K562 (cell line): Measurements from ENCODE around the gene POPDC2. TPM values are rescaled to one million over a fixed set of nuclear protein-coding genes. Genes with fewer than 3 reads are reported as not detected.

ENCODE experiments used
- ATAC-seq: fragments of 200-7000 bp; cut with Tn5 transposase; 3 replicates; pipeline ENCODE4 v1.9.1; 2020; ENCODE audit warnings: moderate library complexity
- BruUV-seq: library from RNA; stranded (reverse); fragments of 400-500 nt; replicated peaks from 2 replicates; lab custom pipeline; 2021; lab: Mats Ljungman, UMichigan
- CTCF ChIA-PET: fragments of 300-600 bp; formaldehyde crosslinking; extraction: SDS; loops from one replicate; lab custom pipeline; 2021; ENCODE audit warnings: low intra/inter-chr PET ratio; lab: Yijun Ruan, JAX
- POLR2A ChIA-PET: fragments of 300-600, 350-650 bp; sonication (Branson Sonifier 250); formaldehyde crosslinking; extraction: SDS; loops from one replicate; lab custom pipeline; 2021; ENCODE audit warnings: antibody characterized with exemption, inconsistent platforms; lab: Yijun Ruan, JAX
- DNase-seq, 4 experiments: peaks; one replicate each; pipeline versions ENCODE4 v3.0.0 to v3.0.0-alpha.2; 2011 to 2018; ENCODE audit warnings: low spot score in 3 of 4, mixed read lengths in 3 of 4; ENCODE audit errors: extremely low read depth in 1 of 4
- FAIRE-seq: peaks from 2 replicates; lab custom pipeline; 2011; peaks lifted over from hg19 to GRCh38; lab: Jason Lieb, UNC
- H2AFZ ChIP-seq: 2 replicates; pipeline ENCODE4 v1.6.0; 2011; ENCODE audit warnings: low read depth, low read length, control low read depth, inconsistent platforms
- H3K27ac ChIP-seq: fragments of 200-600 bp; 3 replicates; pipeline ENCODE4 v1.8.0; 2011; ENCODE audit warnings: low read depth, mild to moderate bottlenecking, control low read depth, inconsistent platforms, low read length, moderate library complexity, mixed read lengths; ENCODE audit errors: extremely low read depth
- H3K27me3 ChIP-seq, 2 experiments: fragments of 300-600 bp in 1 of 2; 2 replicates in 1 of 2; 3 replicates in 1 of 2; pipeline versions ENCODE4 v1.6.0 to v1.8.0; 2011; ENCODE audit warnings: inconsistent platforms in 2 of 2, low read length in 2 of 2, mild to moderate bottlenecking in 1 of 2, mixed read lengths in 1 of 2, moderate library complexity in 1 of 2; ENCODE audit not compliant: control insufficient read depth in 2 of 2, insufficient read depth in 2 of 2
- H3K36me3 ChIP-seq: fragments of 300-600 bp; 3 replicates; pipeline ENCODE4 v1.8.0; 2011; ENCODE audit warnings: mild to moderate bottlenecking, low read length, inconsistent platforms; ENCODE audit not compliant: control insufficient read depth, insufficient read depth
- H3K4me1 ChIP-seq, 2 experiments: fragments of 200-600 bp in 1 of 2; replicated peaks in 1 of 2; 2 replicates in 1 of 2; 3 replicates in 1 of 2; pipeline versions ENCODE4 v1.5.1 to v1.8.0; 2011; ENCODE audit warnings: inconsistent platforms in 2 of 2, low read length in 2 of 2, mild to moderate bottlenecking in 1 of 2, mixed read lengths in 1 of 2, moderate library complexity in 1 of 2; ENCODE audit not compliant: control insufficient read depth in 2 of 2, insufficient read depth in 2 of 2
- H3K4me2 ChIP-seq: 2 replicates; pipeline ENCODE4 v1.6.1; 2011; ENCODE audit warnings: low read length, control low read depth, inconsistent platforms, mixed read lengths; ENCODE audit not compliant: insufficient read depth
- H3K4me3 ChIP-seq: fragments of 200-600 bp; sonication (generic), shearing (Covaris generic); 2 replicates; pipeline ENCODE4 v1.5.1; 2016; ENCODE audit warnings: control low read depth, inconsistent platforms
- H3K79me2 ChIP-seq: fragments of 200-600 bp; 3 replicates; pipeline ENCODE4 v1.8.0; 2011; ENCODE audit warnings: low read length, inconsistent platforms; ENCODE audit not compliant: control insufficient read depth, insufficient read depth
- H3K9ac ChIP-seq, 2 experiments: 2 replicates each; pipeline versions ENCODE4 v1.6.0 to v1.6.1; 2011; ENCODE audit warnings: low read depth in 2 of 2, low read length in 2 of 2, control low read depth in 1 of 2, inconsistent platforms in 1 of 2, mild to moderate bottlenecking in 1 of 2, mixed read lengths in 1 of 2; ENCODE audit not compliant: insufficient read depth in 1 of 2
- H3K9me1 ChIP-seq: one replicate; pipeline ENCODE4 v1.6.0; 2011; ENCODE audit warnings: inconsistent platforms, mild to moderate bottlenecking, low read length, moderate library complexity; ENCODE audit not compliant: control insufficient read depth, insufficient read depth
- H3K9me3 ChIP-seq: replicated peaks from 2 replicates; pipeline ENCODE4 v1.5.1; 2011; ENCODE audit warnings: low read depth, low read length, inconsistent platforms; ENCODE audit not compliant: control insufficient read depth, insufficient read depth
- H4K20me1 ChIP-seq: replicated peaks from 2 replicates; pipeline ENCODE4 v1.6.1; 2011; ENCODE audit warnings: low read length, inconsistent platforms, mixed read lengths; ENCODE audit not compliant: control insufficient read depth, insufficient read depth
- NFE2L1 ChIP-seq: fragments of 450-650 bp; IDR thresholded peaks from 2 replicates; pipeline ENCODE4 v1.6.1; 2016; ENCODE audit warnings: missing genetic modification characterization, low read depth, mild to moderate bottlenecking, missing compliant biosample characterization, moderate library complexity, borderline replicate concordance
- POLR2G ChIP-seq: fragments of 200-400 bp; formaldehyde crosslinking; IDR thresholded peaks from 2 replicates; pipeline ENCODE4 v1.6.1; 2017; ENCODE audit warnings: low read depth, mild to moderate bottlenecking, antibody characterized with exemption, low read length, moderate library complexity
- PREB ChIP-seq: sonication (generic); formaldehyde crosslinking; IDR thresholded peaks from 2 replicates; pipeline ENCODE4 v1.8.1; 2023; ENCODE audit warnings: mild to moderate bottlenecking, missing genetic modification reagents
- ZNF407 ChIP-seq: fragments of 450-650 bp; IDR thresholded peaks from 2 replicates; pipeline ENCODE4 v1.6.1; 2016; ENCODE audit warnings: low read depth
- ZNF592 ChIP-seq: fragments of 450-650 bp; IDR thresholded peaks from 2 replicates; pipeline ENCODE4 v1.6.1; 2017; ENCODE audit warnings: antibody characterized with exemption, mild to moderate bottlenecking
- WGBS: fragments of 100-300 bp; shearing (Covaris generic); methylation state at CpG from one replicate; pipeline ENCODE4 v1.1.6; 2016; ENCODE audit warnings: low coverage, mixed read lengths; ENCODE audit not compliant: insufficient coverage; ENCODE audit errors: missing lambda C conversion rate; 5-methylcytosine and 5-hydroxymethylcytosine counted together
- in situ Hi-C: fragments of 300-500 bp; cut with MboI; formaldehyde crosslinking; loops from 4 replicates; pipeline ENCODE4 v1.15.0; 2018; ENCODE audit warnings: inconsistent platforms, mixed read lengths
- intact Hi-C: fragments of 100-400 bp; cut with micrococcal nuclease; formaldehyde crosslinking; loops from 2 replicates; pipeline ENCODE4 v1.14.2; 2022
- polyA plus RNA-seq, 8 experiments: library from polyadenylated mRNA; depleted of rRNA in 4 of 8; stranded (reverse) in 5 of 8; unstranded in 3 of 8; fragments of >200 nt; fragmentation: Nextera tagmentation in 2 of 8; fragmentation: Illumina TruSeq in 1 of 8; extraction: Ambion mirVana in 2 of 8; extraction: Trizol in 1 of 8; gene quantifications; 2 replicates each; pipeline versions ENCODE4 v1.2.1 to v1.2.3, GENCODE V29; 2011 to 2014; ENCODE audit warnings: inconsistent platforms in 1 of 8, missing spikeins in 1 of 8
- total RNA-seq, 7 experiments: library from RNA; depleted of rRNA in 6 of 7; stranded (reverse); fragments of >200 nt in 6 of 7; fragmentation: Illumina TruSeq in 2 of 7; extraction: Trizol in 2 of 7; gene quantifications; 2 replicates each; pipeline versions ENCODE4 v1.2.1 to v1.2.3, GENCODE V29; 2011 to 2021; ENCODE audit warnings: low replicate concordance in 1 of 7

Gene POPDC2
- total and polyA plus RNA-seq, 9 of the 15 experiments (the other 6 are each of a cell fraction or from before 2014, with no cell fraction given): 0.08 to 0.32 (median 0.13) TPM; not detected in 4

GRCh38 chr3:119653876-119654275 lies 6.5 kb downstream of the POPDC2 start:
- CTCF ChIA-PET: no interaction called here
- no TSS peak for BruUV-seq
- Histone ChIP-seq H3K4me1 (peaks cover 0 to 10% of the 10 kb centered on the region in 2 experiments; a peak in 3 of 5 replicates), H3K27ac (no peak overlapping the region), H3K9me3 (no peaks in the 10 kb centered on the region), H3K27me3 (no peaks in the 10 kb centered on the region), H3K36me3 (no peaks in the 10 kb centered on the region), H3K9ac (no peak overlapping the region), H2AFZ (no peak overlapping the region), H3K4me3 (no peak overlapping the region), H3K79me2 (no peaks in the 10 kb centered on the region), H4K20me1 (no peaks in the 10 kb centered on the region), H3K4me2 (no peak overlapping the region)
- intact Hi-C loops: no loop called here
- no peak for TF ChIP-seq POLR2G
- no peak for TF ChIP-seq NFE2L1 (tag)
- TF ChIP-seq PREB (CRISPR knock-in tag): no peak
- no peak for TF ChIP-seq ZNF407
- TF ChIP-seq ZNF592: no peak
- TF ChIP-seq, all 486 proteins: peak for 0
- no peaks in the 10 kb centered on the region for H3K9me1 ChIP-seq
- WGBS: 15% methylated on average over 2 of the region's 2 CpGs
- POLR2A ChIA-PET: interaction anchor here (0.6 to 1.2 kb wide), 4 partner anchors 10 to 115 kb away, joined by 3 read pairs; no protein-coding TSS in a partner anchor
- DNase-seq (no peak), FAIRE-seq (no peak), ATAC-seq (no peak)
- in situ Hi-C loops: no loop called here
